A673 (cell line): Measurements from ENCODE around the gene LSM8.

Experiments used
- CTCF ChIP-seq: fragments of 300-800, 200-600 bp; sonication (generic); conservative IDR thresholded peaks from 2 replicates; pipeline ENCODE4 v1.5.1; 2017; ENCODE audit warnings: low read depth, mild to moderate bottlenecking, antibody characterized with exemption, low read length, moderate library complexity, mixed read lengths
- EZH2 ChIP-seq: fragments of 200-600 bp; sonication (generic); IDR thresholded peaks from 2 replicates; pipeline ENCODE4 v1.6.1; 2017; ENCODE audit warnings: borderline replicate concordance, low read depth, mild to moderate bottlenecking, mixed read lengths, antibody characterized with exemption, low read length; ENCODE audit not compliant: poor library complexity, severe bottlenecking

DNA sequence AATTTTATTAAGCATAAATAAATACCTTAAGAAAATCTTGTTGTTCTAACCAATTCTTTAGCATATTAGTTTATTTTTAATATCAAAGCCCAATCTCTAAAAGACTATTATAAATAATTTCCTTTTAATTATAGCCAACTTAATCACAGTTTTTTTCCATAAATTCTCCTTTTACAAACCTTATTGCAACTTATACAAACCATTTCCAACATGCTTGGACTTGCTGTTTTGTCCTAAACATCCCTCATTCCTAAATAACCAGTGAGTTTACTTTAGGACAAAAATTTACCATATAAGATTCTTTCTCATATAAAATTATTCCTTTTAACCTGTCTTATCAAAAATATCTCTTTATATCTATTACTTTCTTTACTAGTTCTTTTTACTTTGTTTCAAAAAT lies 25.2 kb upstream of the LSM8 start:
- TF ChIP-seq CTCF: no peak
- TF ChIP-seq EZH2: no peak
